A549 (cell line): ENCODE data around the gene ADARB1. TPM values are rescaled to one million over a fixed set of nuclear protein-coding genes. Genes with fewer than 3 reads are reported as not detected.

Experiments
- ATAC-seq, 2 experiments: fragments of 200-7000 bp in 1 of 2; fragments of >200 bp in 1 of 2; cut with Nextera tagmentation in 1 of 2; cut with Tn5 transposase in 1 of 2; 3 replicates each; pipeline versions ENCODE4 v1.8.0 to v1.9.1; 2018 to 2020; ENCODE audit warnings: mild to moderate bottlenecking in 1 of 2, moderate library complexity in 1 of 2
- CTCF ChIA-PET: fragments of 300-600 bp; sonication (Branson Sonifier 250); formaldehyde crosslinking; extraction: SDS; loops from one replicate; lab custom pipeline; 2021; ENCODE audit warnings: antibody characterized with exemption, inconsistent platforms; lab: Yijun Ruan, JAX
- POLR2A ChIA-PET: fragments of 350-600 bp; formaldehyde crosslinking; extraction: SDS; loops from one replicate; lab custom pipeline; 2021; ENCODE audit warnings: antibody characterized with exemption, inconsistent platforms; lab: Yijun Ruan, JAX
- DNase-seq, 2 experiments: peaks; one replicate each; pipeline versions ENCODE4 v3.0.0 to v3.0.0-alpha.2; 2011 to 2016; ENCODE audit warnings: low read depth in 1 of 2, low spot score in 1 of 2
- FAIRE-seq: peaks from 2 replicates; lab custom pipeline; 2011; peaks lifted over from hg19 to GRCh38; lab: Jason Lieb, UNC
- H3K27ac ChIP-seq, 2 experiments: fragments of >200 bp; sonication (Bioruptor Twin); formaldehyde crosslinking; 3 replicates each; pipeline ENCODE4 v1.5.1; 2016 to 2017
- H3K4me1 ChIP-seq: fragments of >200 bp; sonication (Bioruptor Twin); formaldehyde crosslinking; 3 replicates; pipeline ENCODE4 v1.6.1; 2016
- H3K4me2 ChIP-seq: fragments of >200 bp; sonication (Bioruptor Twin); formaldehyde crosslinking; 3 replicates; pipeline ENCODE4 v1.6.1; 2016
- H3K4me3 ChIP-seq: fragments of >200 bp; sonication (Bioruptor Twin); formaldehyde crosslinking; 3 replicates; pipeline ENCODE4 v1.5.1; 2016
- H3K9me3 ChIP-seq: fragments of >200 bp; sonication (Bioruptor Twin); formaldehyde crosslinking; 3 replicates; pipeline ENCODE4 v1.6.1; 2016
- ATOH8 ChIP-seq: fragments of 250-450 bp; sonication (Bioruptor Pico); IDR thresholded peaks from 2 replicates; pipeline ENCODE4 v1.5.0; 2020; ENCODE audit warnings: low read depth, mild to moderate bottlenecking, moderate library complexity
- CHD4 ChIP-seq: fragments of 200-600 bp; sonication (generic); IDR thresholded peaks from 2 replicates; pipeline ENCODE4 v1.6.1; 2016; ENCODE audit warnings: antibody characterized with exemption, mild to moderate bottlenecking, borderline replicate concordance
- EHMT2 ChIP-seq: fragments of 200-600 bp; sonication (generic); IDR thresholded peaks from 2 replicates; pipeline ENCODE4 v1.6.1; 2016; ENCODE audit warnings: antibody characterized with exemption, low read depth, mild to moderate bottlenecking, moderate library complexity
- ELK1 ChIP-seq: fragments of 150-350 bp; IDR thresholded peaks from 2 replicates; pipeline ENCODE4 v1.6.1; 2014; ENCODE audit warnings: low read depth, mild to moderate bottlenecking, low read length
- EP300 ChIP-seq, 2 experiments: fragments of >200 bp; sonication (Bioruptor Twin); formaldehyde crosslinking; IDR thresholded peaks; 2 replicates in 1 of 2; 3 replicates in 1 of 2; pipeline ENCODE4 v1.6.1; 2016 to 2017
- FOSL2 ChIP-seq, 2 experiments: fragments of 450-650 bp in 1 of 2; fragments of >200 bp in 1 of 2; sonication (Bioruptor Twin) in 1 of 2; formaldehyde crosslinking; IDR thresholded peaks; 2 replicates each; pipeline versions ENCODE4 v1.5.0 to v1.6.1; 2016 to 2020; ENCODE audit warnings: mild to moderate bottlenecking in 1 of 2, moderate library complexity in 1 of 2
- FOXS1 ChIP-seq: fragments of 250-450 bp; sonication (Bioruptor Pico); IDR thresholded peaks from 2 replicates; pipeline ENCODE4 v1.5.0; 2020; ENCODE audit warnings: mild to moderate bottlenecking, moderate library complexity
- HDAC2 ChIP-seq: fragments of 200-600 bp; sonication (generic); IDR thresholded peaks from 2 replicates; pipeline ENCODE4 v1.6.1; 2016
- HMGXB4 ChIP-seq: fragments of 250-450 bp; sonication (Bioruptor Pico); IDR thresholded peaks from 2 replicates; pipeline ENCODE4 v1.5.0; 2021; ENCODE audit warnings: mild to moderate bottlenecking, moderate library complexity, borderline replicate concordance
- HOXA7 ChIP-seq: fragments of 250-450 bp; sonication (Bioruptor Pico); IDR thresholded peaks from 2 replicates; pipeline ENCODE4 v1.5.0; 2020; ENCODE audit warnings: mild to moderate bottlenecking, moderate library complexity
- HOXB13 ChIP-seq: fragments of 250-450 bp; sonication (Bioruptor Pico); IDR thresholded peaks from 2 replicates; pipeline ENCODE4 v1.5.0; 2020; ENCODE audit warnings: low read depth, mild to moderate bottlenecking, moderate library complexity
- JUN ChIP-seq, 2 experiments: fragments of >200 bp; sonication (Bioruptor Twin); formaldehyde crosslinking; IDR thresholded peaks; 2 replicates in 1 of 2; 3 replicates in 1 of 2; pipeline ENCODE4 v1.6.1; 2016 to 2017
- KDM5A ChIP-seq: fragments of 200-600 bp; sonication (generic); IDR thresholded peaks from 2 replicates; pipeline ENCODE4 v1.6.1; 2016; ENCODE audit warnings: antibody characterized with exemption, mild to moderate bottlenecking
- MAFK ChIP-seq: fragments of 450-650 bp; IDR thresholded peaks from 2 replicates; pipeline ENCODE4 v1.6.1; 2014; ENCODE audit not compliant: partially characterized antibody
- NFE2L2 ChIP-seq: fragments of 150-350 bp; conservative IDR thresholded peaks from 2 replicates; pipeline ENCODE4 v1.6.1; 2014; ENCODE audit warnings: low read length
- NPAS2 ChIP-seq: fragments of 250-450 bp; sonication (Bioruptor Pico); IDR thresholded peaks from 2 replicates; pipeline ENCODE4 v1.8.0; 2022; ENCODE audit warnings: mild to moderate bottlenecking, moderate library complexity, borderline replicate concordance
- NR3C1 ChIP-seq: fragments of >200 bp; sonication (Bioruptor Twin); formaldehyde crosslinking; IDR thresholded peaks from 3 replicates; pipeline ENCODE4 v1.6.1; 2017
- PHF8 ChIP-seq: fragments of 200-600 bp; sonication (generic); IDR thresholded peaks from 2 replicates; pipeline ENCODE4 v1.6.1; 2016; ENCODE audit warnings: low read depth, mild to moderate bottlenecking, antibody characterized with exemption, moderate library complexity, borderline replicate concordance
- POLR2A ChIP-seq: IDR thresholded peaks from 2 replicates; pipeline ENCODE4 v1.6.1; 2012; ENCODE audit warnings: mild to moderate bottlenecking, low read length
- RCOR1 ChIP-seq: fragments of 150-350 bp; IDR thresholded peaks from 2 replicates; pipeline ENCODE4 v1.6.1; 2014; ENCODE audit warnings: antibody characterized with exemption, low read length, low read depth
- REST ChIP-seq: fragments of 200-600 bp; sonication (generic); IDR thresholded peaks from 2 replicates; pipeline ENCODE4 v1.6.1; 2016; ENCODE audit warnings: antibody characterized with exemption, mild to moderate bottlenecking, moderate library complexity
- SREBF2 ChIP-seq: fragments of 450-650 bp; IDR thresholded peaks from 2 replicates; pipeline ENCODE4 v1.6.1; 2014; ENCODE audit warnings: mild to moderate bottlenecking, moderate library complexity
- TFCP2L1 ChIP-seq: fragments of 250-450 bp; sonication (Bioruptor Pico); IDR thresholded peaks from 2 replicates; pipeline ENCODE4 v1.5.0; 2021; ENCODE audit warnings: mild to moderate bottlenecking
- ZC3H11A ChIP-seq: fragments of 450-650 bp; IDR thresholded peaks from 2 replicates; pipeline ENCODE4 v1.6.1; 2014; ENCODE audit warnings: antibody characterized with exemption, mild to moderate bottlenecking
- ZFP36 ChIP-seq: fragments of 450-650 bp; IDR thresholded peaks from 2 replicates; pipeline ENCODE4 v1.6.1; 2014; ENCODE audit warnings: borderline replicate concordance; ENCODE audit not compliant: partially characterized antibody
- ZSCAN20 ChIP-seq: fragments of 250-450 bp; sonication (Bioruptor Pico); IDR thresholded peaks from 2 replicates; pipeline ENCODE4 v1.8.0; 2022; ENCODE audit warnings: mild to moderate bottlenecking, moderate library complexity
- WGBS: methylation state at CpG from one replicate; pipeline ENCODE4 v1.1.6; 2017; ENCODE audit errors: missing lambda C conversion rate; 5-methylcytosine and 5-hydroxymethylcytosine counted together
- polyA plus RNA-seq, 4 experiments: library from polyadenylated mRNA; depleted of rRNA in 3 of 4; stranded (reverse); fragments of >200 nt; fragmentation: RNase III in 1 of 4; extraction: RNeasy Plus Mini Kit Qiagen cat#74134 plus additional on column Dnase treatment in 1 of 4; gene quantifications; 2 replicates in 3 of 4; 3 replicates in 1 of 4; pipeline ENCODE4 v1.2.3, GENCODE V29; 2011 to 2017

Gene ADARB1
- polyA plus RNA-seq, 2 of the 4 experiments (the other 2 are of a cell fraction), result 3.2 to 5.7 TPM

- H3K27ac ChIP-seq, result no peak overlapping the region
- WGBS, result 95% methylated on average over 2 of the region's 2 CpGs
- TF ChIP-seq KDM5A, result no peak
These were observed 43.7 kb downstream of the ADARB1 start for GRCh38 chr21:45118099-45118498.

GRCh38 chr21:45119812-45120211 is 45.4 kb downstream of the ADARB1 start:
- no peak for ATAC-seq
- WGBS, result 86% methylated on average over 7 of the region's 7 CpGs
- CTCF ChIA-PET, result interaction anchor here (0.8 to 1.6 kb wide), 3 partner anchors 9 to 18 kb away, joined by 3 to 9 read pairs (median 6); no protein-coding TSS in a partner anchor

More at GRCh38 chr21:45118099-45118498, 43.7 kb downstream of the ADARB1 start:
- Histone ChIP-seq H3K4me2 (no peak overlapping the region), H3K9me3 (no peaks in the 10 kb centered on the region), H3K4me3 (no peak overlapping the region), H3K4me1 (no peaks in the 10 kb centered on the region)
- DNase-seq, result no peak
- POLR2A ChIA-PET, result no interaction called here
- ATAC-seq, result no peak
- no peak for FAIRE-seq
- CTCF ChIA-PET, result interaction anchor here (1.0 to 2.2 kb wide), 5 partner anchors 11 to 168 kb away, joined by 3 to 10 read pairs (median 6); no protein-coding TSS in a partner anchor

GRCh38 chr21:45120975-45121374 is 46.6 kb downstream of the ADARB1 start:
- ChIA-PET POLR2A (no interaction called here), CTCF (interaction anchor here (1.0 to 3.3 kb wide), 3 partner anchors 11 to 475 kb away, joined by 3 to 16 read pairs (median 4); no protein-coding TSS in a partner anchor)
- 69% methylated on average over 6 of the region's 6 CpGs for WGBS
- Histone ChIP-seq H3K4me1 (no peaks in the 10 kb centered on the region), H3K4me2 (no peak overlapping the region), H3K4me3 (no peak overlapping the region), H3K27ac (no peak overlapping the region), H3K9me3 (no peaks in the 10 kb centered on the region)
- FAIRE-seq (no peak), DNase-seq (no peak), ATAC-seq (no peak)
- no peak for TF ChIP-seq MAFK
- no peak for TF ChIP-seq TFCP2L1
- no peak for TF ChIP-seq HMGXB4 (CRISPR knock-in tag)
- no peak for TF ChIP-seq ZSCAN20 (CRISPR knock-in tag)
- TF ChIP-seq HOXA7 (CRISPR knock-in tag), result no peak
- TF ChIP-seq PHF8, result no peak
- no peak for TF ChIP-seq EP300 (IDR thresholded peaks at IDR 0.05)
- no peak for TF ChIP-seq RCOR1
- TF ChIP-seq ZFP36, result no peak
- no peak for TF ChIP-seq NPAS2 (CRISPR knock-in tag)

More at GRCh38 chr21:45119812-45120211, 45.4 kb downstream of the ADARB1 start:
- Histone ChIP-seq H3K4me3 (no peak overlapping the region), H3K9me3 (no peaks in the 10 kb centered on the region), H3K4me1 (no peaks in the 10 kb centered on the region), H3K4me2 (no peak overlapping the region), H3K27ac (no peak overlapping the region)
- no peak for FAIRE-seq
- DNase-seq, result no peak
- POLR2A ChIA-PET, result no interaction called here
- TF ChIP-seq NR3C1, result no peak
- no peak for TF ChIP-seq HOXA7 (CRISPR knock-in tag)
- no peak for TF ChIP-seq ELK1
- TF ChIP-seq ATOH8 (CRISPR knock-in tag), result no peak
- no peak for TF ChIP-seq JUN (IDR thresholded peaks at IDR 0.05)
- TF ChIP-seq NFE2L2, result no peak
- TF ChIP-seq TFCP2L1, result no peak
- no peak for TF ChIP-seq REST
- TF ChIP-seq HOXB13, result no peak
- TF ChIP-seq ZC3H11A, result no peak
- TF ChIP-seq EP300 (IDR thresholded peaks at IDR 0.05), result no peak
- TF ChIP-seq FOSL2 (IDR thresholded peaks at IDR 0.05), result no peak
- TF ChIP-seq FOSL2 (CRISPR knock-in tag; IDR thresholded peaks at IDR 0.05), result no peak
- no peak for TF ChIP-seq FOXS1
- no peak for TF ChIP-seq POLR2A
- no peak for TF ChIP-seq HDAC2
- no peak for TF ChIP-seq EHMT2
- no peak for TF ChIP-seq SREBF2
- TF ChIP-seq CHD4, result no peak
